ENCODE results near the gene SND1.

The SND1 gene

DNA sequence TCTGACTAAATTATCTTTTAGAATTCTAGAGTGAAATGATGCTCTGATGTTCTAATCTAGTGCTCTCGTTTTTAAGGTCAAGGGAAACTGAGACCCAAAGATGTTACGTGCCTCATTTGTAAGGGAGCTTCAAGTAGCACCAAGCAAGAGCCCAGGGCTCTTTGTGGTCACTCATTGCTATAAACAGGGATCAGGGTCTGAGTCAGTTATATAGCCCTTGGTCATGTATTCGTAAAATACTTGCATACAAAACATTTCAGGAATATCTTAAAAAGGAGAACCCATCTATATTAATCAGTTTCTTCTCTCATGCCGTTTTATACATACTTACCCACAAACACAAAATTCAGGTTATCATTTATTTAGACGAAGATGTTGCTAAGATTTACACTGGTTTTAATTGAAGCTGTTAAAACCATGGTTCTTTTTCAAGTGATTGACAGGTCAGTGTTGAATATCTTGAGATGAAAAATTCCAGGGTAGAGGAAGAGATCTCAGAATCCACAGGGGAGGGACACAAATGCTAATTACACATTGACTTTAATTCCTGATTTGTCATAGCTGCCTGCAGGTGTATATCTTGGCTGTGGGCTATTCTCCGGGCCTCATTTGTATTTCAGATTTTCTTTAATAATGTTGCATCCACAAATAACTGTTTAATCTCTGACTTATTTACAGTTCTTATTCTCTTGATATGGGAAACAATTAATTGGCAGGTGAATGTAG, 188.4 kb downstream of the SND1 start:
- no peak for DNase-seq

DNA sequence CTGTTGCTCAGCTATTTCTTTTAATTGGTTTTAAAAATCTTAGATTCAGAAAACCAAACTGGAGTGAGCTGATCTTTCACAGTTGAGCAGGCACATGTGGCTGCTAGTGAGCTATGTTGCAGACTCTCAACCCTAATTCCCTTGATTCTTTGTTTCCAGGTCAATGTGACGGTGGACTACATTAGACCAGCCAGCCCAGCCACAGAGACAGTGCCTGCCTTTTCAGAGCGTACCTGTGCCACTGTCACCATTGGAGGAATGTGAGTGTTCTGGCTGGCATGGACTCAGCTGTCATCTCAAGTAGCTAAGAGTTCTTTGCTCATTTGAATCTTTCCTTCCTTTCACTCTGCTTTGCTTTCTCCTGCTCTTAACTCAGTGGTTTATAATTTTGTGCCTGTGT, 192.2 kb downstream of the SND1 start:
- DNase-seq: no peak

DNA sequence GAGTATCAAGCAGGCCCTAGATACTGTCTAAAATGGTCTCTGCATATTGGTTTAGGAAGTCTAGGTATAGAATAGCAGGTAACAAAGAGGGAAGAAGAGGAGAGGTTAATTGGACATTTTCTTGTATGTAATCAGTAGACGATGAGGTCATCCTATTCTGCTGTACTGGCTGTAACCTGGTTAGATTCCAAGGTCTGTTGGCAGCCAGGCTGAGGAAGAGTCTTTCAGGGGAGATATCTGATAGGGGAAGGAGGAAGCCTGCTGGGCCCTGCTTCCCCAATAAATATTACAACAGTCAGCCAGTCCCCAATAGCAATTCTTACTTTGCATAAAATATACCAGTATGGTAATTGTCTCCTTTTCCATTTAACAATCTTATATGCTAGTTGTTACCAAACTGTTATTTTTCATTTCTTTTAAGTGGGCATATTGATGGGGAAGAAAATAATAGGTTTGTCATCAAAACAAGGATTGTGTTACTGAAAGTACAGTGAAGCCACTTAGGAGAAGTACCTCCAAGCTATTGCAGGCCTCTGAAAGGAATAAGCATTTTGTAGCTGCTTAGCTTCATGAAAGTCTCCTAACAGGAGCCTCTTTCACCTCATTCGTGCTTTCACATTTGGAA, 192.8 kb downstream of the SND1 start:
- no peak for DNase-seq

DNA sequence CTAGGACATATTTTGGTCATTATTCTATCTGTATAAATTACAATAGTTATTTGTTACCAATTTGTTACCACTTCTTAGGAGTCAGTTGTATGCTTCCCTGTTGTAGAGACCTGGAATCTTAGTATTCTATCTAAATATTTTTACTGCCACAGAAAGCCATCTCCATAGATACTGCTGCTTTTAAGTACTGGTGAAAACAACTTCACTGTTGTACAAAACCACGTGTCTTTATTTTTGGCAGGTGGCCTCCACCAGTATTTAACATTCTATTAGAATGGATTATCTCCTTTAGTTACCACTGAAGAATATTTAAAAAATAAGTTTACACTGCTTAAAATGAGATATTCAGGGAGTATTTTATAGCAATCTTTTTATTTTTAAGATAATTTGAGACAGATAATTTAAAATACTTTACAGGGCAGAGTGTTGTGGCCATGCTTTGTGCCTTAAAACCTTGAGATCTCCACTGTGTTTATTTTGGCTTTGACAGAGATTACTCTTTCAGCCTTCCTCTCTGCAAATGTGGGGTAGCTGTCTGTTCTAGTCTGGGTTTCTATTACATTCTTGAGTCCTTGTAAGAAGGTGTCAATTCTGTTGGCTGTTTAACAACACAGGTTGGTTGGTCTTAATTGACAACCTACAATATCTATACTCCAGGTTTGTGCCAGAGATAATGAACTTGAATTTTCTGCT, 193.7 kb downstream of the SND1 start:
- DNase-seq: no peak

DNA sequence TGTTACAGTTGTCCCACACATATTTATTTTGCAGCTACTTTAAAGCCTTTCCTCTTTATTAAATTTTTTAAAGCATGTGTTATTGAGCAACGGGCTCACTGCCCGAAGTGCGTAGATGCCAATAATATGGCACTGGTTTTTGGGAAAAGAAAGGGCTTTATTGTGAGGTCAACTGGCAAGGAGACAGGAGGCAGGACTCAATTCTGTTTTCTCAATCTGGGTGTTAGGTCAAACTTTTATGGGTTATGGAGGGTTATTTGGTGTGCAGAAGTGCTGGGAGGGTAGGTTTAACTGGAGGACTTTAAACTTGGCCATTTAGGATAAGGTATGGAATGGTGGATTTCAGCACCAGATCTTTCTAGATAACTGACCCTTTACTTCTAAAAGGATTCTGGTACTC, 195.6 kb downstream of the SND1 start:
- DNase-seq: no peak

DNA sequence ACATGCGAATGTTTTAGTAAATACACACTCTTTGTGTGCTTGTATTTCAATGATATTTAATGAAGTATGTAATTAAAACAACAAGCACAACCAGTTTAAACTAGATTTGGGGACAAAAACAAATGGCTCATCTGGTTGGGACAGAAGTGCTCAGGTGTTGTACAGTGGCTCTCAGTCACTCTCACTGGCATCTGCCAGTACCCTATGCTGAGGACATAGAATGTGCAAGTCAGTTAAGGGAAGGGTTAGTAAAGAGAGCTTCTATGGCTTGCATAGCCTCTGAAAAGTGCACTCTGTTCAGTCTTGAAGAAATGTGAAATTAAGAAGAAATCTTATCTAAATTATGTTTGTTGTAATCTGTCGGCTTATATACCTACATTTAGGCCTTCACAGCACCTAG, 196.2 kb downstream of the SND1 start:
- DNase-seq: no peak

DNA sequence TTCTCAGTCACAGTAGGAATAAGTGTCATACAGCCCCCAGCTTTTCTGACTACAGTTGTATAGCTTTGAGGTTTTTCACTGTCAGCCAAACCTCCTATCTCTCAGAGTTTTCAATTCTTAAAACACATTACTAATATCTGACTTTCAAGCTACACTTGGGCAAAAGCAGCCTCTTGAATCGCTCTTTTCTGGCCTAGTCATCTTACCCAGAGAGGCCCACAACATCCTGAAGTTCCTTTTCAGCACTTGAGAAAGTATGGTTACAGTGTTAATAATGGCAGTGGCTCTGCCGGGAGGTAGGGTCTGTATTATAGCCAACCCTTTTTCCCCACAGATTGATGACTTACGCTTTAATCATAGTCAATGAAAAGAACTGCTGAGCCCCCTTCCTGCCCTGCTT, 198.2 kb downstream of the SND1 start:
- peak; percentile 45 for DNase-seq

DNA sequence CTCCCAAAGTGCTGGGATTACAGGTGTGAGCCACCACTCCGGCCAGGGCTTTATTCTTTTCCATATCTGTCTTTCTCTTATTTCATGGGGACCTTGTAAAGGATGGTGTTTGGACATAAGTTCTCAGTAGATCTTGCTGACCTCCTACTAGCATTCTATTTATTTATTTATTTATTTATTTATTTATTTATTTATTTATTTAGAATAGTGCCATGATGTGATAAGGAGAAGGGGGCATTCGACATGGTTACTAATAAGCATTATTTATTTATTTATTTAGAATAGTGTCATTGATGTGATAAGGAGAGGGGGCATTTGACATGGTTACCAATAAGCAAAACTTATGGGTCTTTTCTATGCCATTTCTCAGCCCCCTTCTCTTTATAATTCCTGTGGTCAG, 202.4 kb downstream of the SND1 start:
- DNase-seq: no peak

DNA sequence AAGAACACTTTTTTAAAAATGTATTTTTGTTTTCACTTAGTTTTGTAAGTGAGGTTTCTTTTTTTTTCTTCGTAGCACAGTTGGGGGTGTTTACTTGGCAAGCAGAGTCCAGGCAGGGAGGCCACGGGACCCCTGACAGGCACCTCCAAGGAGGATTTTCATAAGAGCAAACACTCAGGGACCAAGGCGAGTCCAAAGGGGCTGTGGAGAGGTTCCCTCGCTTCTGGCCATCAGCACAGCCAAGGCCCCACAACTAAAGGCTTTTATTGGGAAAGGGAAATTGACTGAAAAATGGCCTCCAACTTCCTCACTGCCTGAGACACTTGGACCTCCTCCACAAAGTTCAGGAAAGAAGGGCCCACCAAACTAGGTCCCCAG, 205.5 kb downstream of the SND1 start:
- DNase-seq: no peak

DNA sequence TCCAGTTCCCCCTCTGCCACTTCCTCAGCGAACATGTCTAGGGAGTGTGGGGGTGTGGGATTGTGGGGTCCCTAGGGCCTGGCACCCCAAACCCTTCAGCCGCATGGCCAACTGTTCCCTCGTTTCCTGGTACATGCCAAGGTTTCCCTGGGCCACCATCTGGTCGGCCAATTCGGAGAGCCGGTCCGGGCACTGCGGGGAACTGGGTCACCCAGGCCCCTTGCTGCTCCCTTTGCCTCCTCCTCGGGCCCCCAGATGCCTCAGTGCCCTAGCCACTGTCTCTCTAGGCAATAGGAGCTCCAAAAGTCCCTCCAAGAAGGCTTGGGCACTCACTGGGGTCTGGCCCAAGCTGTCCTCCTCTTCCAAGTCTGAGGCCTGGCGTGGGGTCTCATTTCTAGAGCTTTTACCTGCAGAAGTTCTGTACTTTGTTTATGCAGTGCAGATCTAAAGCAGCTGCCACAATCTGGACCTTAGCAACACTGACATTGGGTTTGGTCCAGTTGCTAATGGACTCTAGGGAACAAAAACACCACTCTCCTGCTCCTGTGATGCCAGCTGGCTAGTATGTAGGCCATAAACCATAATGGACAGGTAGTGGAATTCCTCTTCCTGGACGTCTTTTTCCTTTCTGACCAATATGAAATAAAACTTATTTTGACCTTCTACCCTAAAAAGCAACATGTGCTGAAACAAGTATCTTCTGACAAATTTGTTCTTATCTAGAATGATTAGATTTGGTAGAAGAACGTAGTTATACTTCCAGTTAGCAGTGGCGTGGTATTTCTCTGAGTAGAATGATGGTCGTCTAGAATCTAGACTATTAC, 206.3 kb downstream of the SND1 start:
- no peak for DNase-seq

DNA sequence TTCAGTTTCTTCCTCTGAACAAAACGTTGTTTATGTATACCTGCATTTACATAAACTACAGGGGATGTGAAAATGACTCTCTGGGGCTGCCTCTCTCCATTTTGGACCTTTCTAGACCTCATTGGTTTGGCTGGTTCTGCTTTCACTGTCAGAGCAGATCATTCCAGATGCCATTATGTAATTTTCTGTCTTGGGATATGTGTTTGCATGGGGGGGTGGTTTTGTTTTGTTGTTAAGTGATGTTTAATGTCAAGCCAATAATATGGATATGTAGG, 206.9 kb downstream of the SND1 start:
- no peak for DNase-seq

DNA sequence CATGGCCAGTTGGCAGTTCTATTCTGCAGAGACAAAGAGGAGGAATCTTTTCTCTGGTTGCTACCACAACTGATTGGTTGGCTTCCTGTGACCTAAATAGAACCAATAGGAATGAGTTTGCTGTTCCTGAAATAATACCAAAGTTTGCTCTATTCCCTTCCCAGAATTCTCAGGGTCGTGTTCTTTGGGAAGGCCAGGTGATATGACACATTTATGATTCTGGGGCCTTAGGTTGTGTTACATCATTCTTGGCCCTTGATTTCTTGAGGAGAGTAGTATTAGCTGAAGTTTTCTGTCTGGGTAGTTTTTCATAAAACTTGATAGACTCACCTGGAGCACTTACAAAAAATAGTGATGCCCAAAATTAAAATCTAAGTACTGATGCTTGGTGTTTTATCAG, 207.3 kb downstream of the SND1 start:
- DNase-seq: no peak

DNA sequence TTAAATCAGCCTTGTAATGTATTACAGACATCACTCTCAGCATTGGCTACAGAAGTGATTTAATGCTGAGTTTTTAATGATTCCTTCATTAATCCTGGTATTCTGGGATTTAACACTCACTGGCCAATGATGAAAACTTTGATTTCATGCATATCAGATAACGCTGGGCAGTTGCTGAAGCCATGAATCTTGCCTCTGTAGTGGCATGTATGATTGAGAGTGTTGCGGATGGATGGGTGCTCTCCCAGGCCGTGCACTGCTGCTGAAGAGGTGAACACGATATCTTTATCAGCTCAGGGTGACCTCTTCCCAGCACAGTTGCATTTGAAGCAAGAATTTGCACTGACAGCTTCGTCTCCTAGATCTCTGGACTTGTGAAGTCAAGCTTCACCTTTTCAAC, 210.5 kb downstream of the SND1 start:
- no peak for DNase-seq

DNA sequence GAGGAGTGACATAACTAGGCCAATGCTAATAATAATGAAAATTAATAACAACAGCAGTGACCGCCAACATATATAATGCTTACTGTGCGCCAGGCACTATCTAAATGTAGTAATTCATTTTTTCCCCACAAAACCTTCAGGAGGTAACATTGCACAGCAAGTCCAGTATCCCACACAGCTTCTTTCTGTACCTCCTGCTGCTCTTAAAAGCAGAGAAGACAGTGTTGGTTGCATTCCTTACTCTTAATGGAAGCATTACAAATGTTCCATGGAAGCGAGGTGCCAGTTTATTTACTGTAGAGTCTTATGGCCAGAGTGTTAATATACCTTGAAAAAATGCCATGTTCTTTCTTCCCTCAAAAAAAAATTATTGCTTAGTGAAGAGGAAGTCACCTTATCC, 211.1 kb downstream of the SND1 start:
- DNase-seq: no peak

DNA sequence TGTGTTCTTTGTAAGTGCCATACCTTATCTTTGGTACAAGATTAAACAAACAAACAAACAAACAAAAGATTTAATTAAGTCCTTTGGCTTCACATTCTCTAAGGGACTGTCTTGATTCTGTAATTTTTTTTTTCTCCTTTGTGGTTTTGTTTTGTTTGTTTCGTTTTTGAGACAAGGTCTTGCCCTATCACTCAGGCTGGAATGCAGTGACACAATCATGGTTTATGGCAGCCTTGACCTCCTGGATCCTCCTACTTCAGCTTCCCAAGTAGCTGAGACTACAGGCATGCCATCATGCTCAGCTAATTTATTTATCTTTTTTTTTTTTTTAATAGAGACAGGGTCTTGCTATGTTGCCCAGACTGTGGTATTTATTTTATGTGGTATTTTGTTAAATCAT, 213.5 kb downstream of the SND1 start:
- DNase-seq: no peak

DNA sequence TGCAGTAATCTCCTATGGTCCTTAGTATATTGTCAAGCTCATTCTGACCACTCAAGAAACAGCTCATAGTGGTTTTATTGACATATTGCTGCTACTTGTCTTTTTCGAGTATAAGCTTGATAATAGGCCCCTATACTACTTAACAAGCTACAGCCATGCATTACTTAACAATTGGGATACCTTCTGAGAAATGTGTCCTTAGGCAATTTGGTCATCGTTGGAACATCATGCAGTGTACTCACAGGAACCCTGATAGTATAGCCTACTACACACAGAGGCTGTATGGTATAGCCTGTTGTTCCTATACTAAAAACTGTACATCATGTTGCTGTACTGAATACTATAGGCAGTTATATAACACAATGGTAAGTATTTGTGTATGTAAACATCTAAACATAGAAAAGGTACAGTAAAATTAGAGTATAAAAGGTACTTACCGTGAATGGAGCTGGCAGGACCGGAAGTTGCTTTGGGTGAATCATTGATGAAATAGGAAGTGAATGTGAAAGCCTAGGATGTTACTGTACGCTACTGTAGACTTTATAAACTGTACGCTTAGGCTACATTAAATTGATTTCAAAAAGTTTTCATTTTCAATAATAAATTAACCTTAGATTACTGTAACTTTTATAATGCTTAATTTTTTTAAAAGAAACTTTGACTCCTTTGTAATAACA, 218.4 kb downstream of the SND1 start:
- no peak for DNase-seq

DNA sequence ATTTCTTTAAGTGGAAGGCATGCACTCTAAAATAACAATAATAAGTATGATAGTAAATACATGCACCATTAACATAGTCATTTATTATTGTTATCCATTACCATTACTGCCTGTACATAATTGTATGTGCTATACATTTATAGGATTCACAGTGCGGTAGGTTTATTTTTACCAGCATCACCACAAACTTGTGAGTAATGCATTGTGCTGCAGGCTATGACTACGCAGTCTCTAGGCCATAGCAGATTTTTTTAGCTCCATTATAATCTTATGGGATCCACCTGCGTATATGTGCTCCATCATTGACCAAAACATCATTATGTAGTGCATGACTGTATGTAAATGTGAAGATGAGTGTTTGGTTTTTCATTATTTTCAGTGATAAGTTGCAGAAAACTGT, 219.2 kb downstream of the SND1 start:
- DNase-seq: no peak

DNA sequence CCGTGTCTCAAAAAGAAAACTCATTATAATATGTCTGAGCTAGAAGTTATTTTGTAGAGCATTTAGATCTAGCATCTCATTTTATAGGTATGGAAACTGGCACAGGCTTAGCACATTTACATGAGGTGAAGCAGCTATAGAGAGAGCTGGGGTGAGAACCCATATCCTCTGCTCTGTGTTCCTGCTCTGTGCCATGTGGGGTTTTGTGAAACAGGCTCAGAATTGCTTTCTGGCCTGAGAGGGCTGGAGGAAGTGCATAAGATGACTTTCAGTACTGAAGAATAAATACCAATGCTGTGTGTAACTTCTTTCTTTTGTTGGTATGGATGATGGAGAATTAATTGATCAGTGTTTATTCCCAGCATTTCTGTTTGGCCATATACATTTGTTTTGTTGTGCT, 220.1 kb downstream of the SND1 start:
- no peak for DNase-seq

DNA sequence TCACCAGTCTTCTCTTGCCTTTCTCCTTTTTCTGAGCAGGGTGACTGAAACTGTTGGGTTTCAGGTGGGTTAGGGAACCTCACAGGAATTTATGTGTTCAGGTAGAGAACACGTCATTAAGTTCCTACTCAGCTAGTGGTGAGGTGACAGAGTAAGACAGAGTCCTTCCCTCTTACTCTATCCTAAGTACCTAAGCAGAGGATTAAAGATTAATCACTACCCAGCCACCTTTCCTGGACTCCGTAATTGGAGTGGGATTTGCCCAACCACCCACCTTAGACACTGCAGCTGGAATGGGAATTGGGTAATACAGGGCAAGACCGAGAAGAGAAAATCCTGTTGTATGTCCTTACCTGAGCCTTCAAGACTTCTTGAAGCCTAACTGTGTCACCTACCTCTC, 221.2 kb downstream of the SND1 start:
- no peak for DNase-seq

DNA sequence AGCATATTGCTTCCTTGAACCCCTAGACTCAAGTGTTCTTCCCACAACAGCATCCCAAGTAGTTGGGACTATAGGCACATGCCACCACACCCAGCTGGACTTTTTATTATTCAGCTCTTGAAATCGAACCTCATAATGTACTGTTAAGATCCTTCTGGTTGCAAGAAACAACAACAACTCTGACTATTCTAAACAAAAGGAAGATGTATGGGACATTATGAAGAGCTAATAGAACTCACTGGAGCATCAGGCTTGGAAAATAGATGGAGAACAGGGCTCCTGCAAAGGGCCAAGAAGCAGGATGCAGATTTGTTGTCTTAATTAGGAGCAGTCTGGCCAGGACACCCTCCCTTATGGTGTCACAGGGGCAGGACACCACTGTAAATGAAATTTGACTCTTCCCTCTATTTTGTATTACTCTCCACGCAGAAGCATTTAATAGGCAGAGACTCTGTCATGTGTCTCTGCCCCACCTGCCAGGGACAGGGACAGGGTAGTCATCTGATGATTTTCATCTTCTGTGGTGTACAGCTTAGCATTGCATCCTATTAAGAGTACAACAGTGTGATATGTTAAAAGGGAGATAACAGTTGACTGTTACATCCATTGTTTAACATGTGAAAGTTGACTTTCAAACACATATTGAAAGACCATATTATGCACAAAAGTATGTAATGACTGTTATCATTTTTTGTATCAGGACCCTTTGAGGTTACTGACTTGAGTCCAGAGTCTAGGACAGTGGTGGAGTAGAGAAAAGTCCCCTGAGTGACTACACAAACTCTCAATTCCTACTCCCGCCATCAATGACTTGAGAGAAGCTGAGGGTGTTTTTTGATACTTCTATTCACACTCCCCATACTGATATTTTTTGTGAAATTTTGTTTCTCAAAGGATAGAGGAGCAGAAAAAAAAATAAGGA, 222.0 kb downstream of the SND1 start:
- no peak for DNase-seq

DNA sequence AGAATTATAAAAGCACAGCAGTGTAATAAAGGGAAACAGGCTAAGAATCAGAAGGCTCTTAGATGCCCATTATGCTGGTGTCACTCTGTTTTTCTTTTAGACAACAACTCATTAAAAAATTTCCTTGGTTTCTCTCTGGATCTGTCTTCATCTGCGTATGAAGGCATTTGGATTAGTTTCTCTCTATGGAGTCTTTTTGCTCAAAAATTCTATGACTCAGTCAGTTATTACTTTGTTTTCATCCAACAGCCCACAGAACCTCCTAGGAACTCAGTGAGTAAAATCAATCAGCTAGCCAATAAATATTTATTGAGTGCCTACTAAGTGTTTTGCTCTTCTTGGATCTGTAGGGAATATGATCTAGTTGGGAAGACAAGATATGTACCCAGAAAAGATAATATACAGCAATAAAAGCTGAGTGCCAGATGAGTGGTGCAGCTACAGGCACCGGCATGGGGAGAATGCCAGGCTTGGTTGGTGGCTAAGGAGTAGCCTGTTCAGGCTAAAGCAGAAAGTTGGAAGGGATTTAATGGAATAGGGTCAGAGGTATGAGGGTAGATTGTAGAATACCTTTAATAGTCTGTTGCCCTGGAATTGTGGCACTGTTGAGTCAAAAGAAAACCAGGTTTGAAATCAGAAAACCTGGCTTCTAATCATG, 223.1 kb downstream of the SND1 start:
- no peak for DNase-seq

DNA sequence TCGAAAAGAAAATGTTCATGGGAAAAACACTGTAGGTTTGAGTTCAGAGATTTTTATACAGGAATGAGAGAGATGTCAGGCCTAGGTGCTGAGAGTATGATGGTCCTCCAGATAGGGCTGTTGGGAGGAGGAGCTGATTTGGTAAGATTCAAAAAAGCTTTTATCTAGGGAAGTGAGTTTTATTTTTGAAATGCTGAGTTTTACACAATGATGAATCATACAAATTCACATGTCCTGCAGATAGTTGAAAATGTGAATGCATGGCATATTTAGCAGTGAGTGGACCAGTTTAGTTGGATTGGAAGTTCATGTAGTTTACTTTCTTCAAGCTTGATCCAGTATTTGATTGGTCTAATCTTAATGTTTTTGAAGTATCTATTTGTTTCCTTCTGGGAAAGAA, 224.4 kb downstream of the SND1 start:
- DNase-seq: no peak
